GM18907 (cell line): Measurements from ENCODE around the gene HMOX1.

Source experiments
- ATAC-seq: cut with Tn5 transposase; IDR thresholded peaks from one replicate; pipeline ENCODE4 v1.9.1; 2021; ENCODE audit warnings: mild to moderate bottlenecking, moderate library complexity; ENCODE audit not compliant: unreplicated experiment

The HMOX1 gene

GRCh38 chr22:35380537-35381423 is at the start of gene HMOX1:
HMOX1 (plus strand) TSS chr22:35381096; CDS start chr22:35381174, 78 bp downstream.
- no peak for ATAC-seq

- no peak for ATAC-seq
Observed at GRCh38 chr22:35332278-35332677, 48.6 kb upstream of the HMOX1 start.

- no peak for ATAC-seq
Observed at GRCh38 chr22:35333220-35333619, 47.7 kb upstream of the HMOX1 start.

- ATAC-seq, result no peak
Observed at GRCh38 chr22:35334004-35334403, 46.9 kb upstream of the HMOX1 start.

GRCh38 chr22:35335468-35335867 is 45.4 kb upstream of the HMOX1 start:
- ATAC-seq, result no peak

GRCh38 chr22:35335936-35336781 is 44.7 kb upstream of the HMOX1 start:
- ATAC-seq, result no peak

- no peak for ATAC-seq
Observed at GRCh38 chr22:35337932-35338331, 43.0 kb upstream of the HMOX1 start.

GRCh38 chr22:35341090-35341874 is 39.6 kb upstream of the HMOX1 start:
- ATAC-seq, result no peak

- ATAC-seq, result no peak
Observed at GRCh38 chr22:35342390-35342789, 38.5 kb upstream of the HMOX1 start.

GRCh38 chr22:35343664-35344550 is 37.0 kb upstream of the HMOX1 start:
- ATAC-seq, result no peak

GRCh38 chr22:35344956-35345690 is 35.8 kb upstream of the HMOX1 start:
- no peak for ATAC-seq

- no peak for ATAC-seq
Observed at GRCh38 chr22:35345808-35346505, 34.9 kb upstream of the HMOX1 start.

GRCh38 chr22:35346596-35347220 is 34.2 kb upstream of the HMOX1 start:
- ATAC-seq, result no peak

GRCh38 chr22:35347462-35347861 is 33.4 kb upstream of the HMOX1 start:
- ATAC-seq, result no peak

GRCh38 chr22:35348026-35348590 is 32.8 kb upstream of the HMOX1 start:
- ATAC-seq, result no peak

GRCh38 chr22:35348703-35349102 is 32.2 kb upstream of the HMOX1 start:
- ATAC-seq, result no peak

- ATAC-seq, result no peak
Observed at GRCh38 chr22:35349368-35349703, 31.6 kb upstream of the HMOX1 start.
